RWPE2 (cell line): ENCODE results near the gene NOVA2.

Experiments used
- ATAC-seq: fragments of 200-7000 bp; cut with Tn5 transposase; 3 replicates; pipeline ENCODE4 v1.9.1; 2021; ENCODE audit warnings: low read depth
- DNase-seq: peaks from one replicate; pipeline ENCODE4 v3.0.0-alpha.2; 2020; ENCODE audit warnings: low spot score
- H3K27ac ChIP-seq: fragments of 450-650 bp; 2 replicates; pipeline ENCODE4 v1.5.1; 2017; ENCODE audit warnings: mild to moderate bottlenecking; ENCODE audit not compliant: poor library complexity, severe bottlenecking
- H3K27me3 ChIP-seq: fragments of 250-450 bp; sonication (Bioruptor Pico); 2 replicates; pipeline ENCODE4 v1.5.1; 2021; ENCODE audit warnings: mild to moderate bottlenecking, moderate library complexity; ENCODE audit not compliant: insufficient read depth, poor library complexity, severe bottlenecking
- H3K36me3 ChIP-seq: fragments of 250-450 bp; sonication (Bioruptor Pico); 2 replicates; pipeline ENCODE4 v1.5.1; 2020; ENCODE audit warnings: low read depth, mild to moderate bottlenecking, moderate library complexity
- H3K4me1 ChIP-seq: fragments of 250-450 bp; sonication (Bioruptor Pico); 2 replicates; pipeline ENCODE4 v1.5.1; 2021; ENCODE audit warnings: mild to moderate bottlenecking, moderate library complexity; ENCODE audit not compliant: insufficient read depth, poor library complexity, severe bottlenecking
- H3K4me3 ChIP-seq: fragments of 250-450 bp; sonication (Bioruptor Pico); 2 replicates; pipeline ENCODE4 v1.5.1; 2021; ENCODE audit warnings: mild to moderate bottlenecking, moderate library complexity; ENCODE audit not compliant: severe bottlenecking
- H3K9me3 ChIP-seq: fragments of 250-450 bp; sonication (Bioruptor Pico); 2 replicates; pipeline ENCODE4 v1.5.1; 2021; ENCODE audit warnings: mild to moderate bottlenecking, moderate library complexity; ENCODE audit not compliant: severe bottlenecking
- TF ChIP-seq, protein P1 (sequence below): fragments of 450-650 bp; IDR thresholded peaks from one replicate; pipeline ENCODE4 v1.5.1; 2017; ENCODE audit warnings: mild to moderate bottlenecking, moderate library complexity; ENCODE audit not compliant: poor library complexity, severe bottlenecking

The NOVA2 gene

DNA sequence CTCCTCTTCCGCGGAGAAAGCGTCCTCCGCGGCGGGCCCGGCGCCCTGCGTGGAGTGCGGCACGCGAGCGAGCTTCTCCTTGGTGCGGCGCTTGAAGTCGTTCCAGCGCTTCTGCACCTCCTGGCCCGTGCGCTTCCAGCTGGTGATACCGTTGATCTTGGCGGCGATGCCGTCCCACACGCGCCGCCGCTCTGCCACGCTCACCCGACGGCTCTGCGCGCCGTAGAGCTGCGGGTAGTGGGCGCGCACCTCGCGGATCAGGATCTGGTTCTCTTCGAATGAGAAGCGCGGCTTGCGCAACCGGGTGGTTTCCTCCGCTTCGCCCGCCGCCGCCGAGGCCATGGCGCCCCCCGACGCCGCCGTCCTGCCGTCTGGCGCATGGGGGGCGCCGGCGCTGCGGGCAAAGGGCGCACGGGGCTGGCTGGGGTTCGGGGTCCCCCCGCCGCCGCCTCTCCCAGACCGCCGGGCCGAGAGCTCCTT is 72.2 kb downstream of the NOVA2 start:
- Histone ChIP-seq H3K9me3 (no peaks in the 10 kb centered on the region), H3K36me3 (peaks cover 27% of the 10 kb centered on the region), H3K4me3 (peak overlapping the region; percentile 43), H3K27ac (peak overlapping the region; percentile 14), H3K4me1 (no peaks in the 10 kb centered on the region), H3K27me3 (no peaks in the 10 kb centered on the region)
- no peak for ATAC-seq
- no peak for DNase-seq
- TF ChIP-seq, protein P1, sequence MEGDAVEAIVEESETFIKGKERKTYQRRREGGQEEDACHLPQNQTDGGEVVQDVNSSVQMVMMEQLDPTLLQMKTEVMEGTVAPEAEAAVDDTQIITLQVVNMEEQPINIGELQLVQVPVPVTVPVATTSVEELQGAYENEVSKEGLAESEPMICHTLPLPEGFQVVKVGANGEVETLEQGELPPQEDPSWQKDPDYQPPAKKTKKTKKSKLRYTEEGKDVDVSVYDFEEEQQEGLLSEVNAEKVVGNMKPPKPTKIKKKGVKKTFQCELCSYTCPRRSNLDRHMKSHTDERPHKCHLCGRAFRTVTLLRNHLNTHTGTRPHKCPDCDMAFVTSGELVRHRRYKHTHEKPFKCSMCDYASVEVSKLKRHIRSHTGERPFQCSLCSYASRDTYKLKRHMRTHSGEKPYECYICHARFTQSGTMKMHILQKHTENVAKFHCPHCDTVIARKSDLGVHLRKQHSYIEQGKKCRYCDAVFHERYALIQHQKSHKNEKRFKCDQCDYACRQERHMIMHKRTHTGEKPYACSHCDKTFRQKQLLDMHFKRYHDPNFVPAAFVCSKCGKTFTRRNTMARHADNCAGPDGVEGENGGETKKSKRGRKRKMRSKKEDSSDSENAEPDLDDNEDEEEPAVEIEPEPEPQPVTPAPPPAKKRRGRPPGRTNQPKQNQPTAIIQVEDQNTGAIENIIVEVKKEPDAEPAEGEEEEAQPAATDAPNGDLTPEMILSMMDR: no peak

DNA sequence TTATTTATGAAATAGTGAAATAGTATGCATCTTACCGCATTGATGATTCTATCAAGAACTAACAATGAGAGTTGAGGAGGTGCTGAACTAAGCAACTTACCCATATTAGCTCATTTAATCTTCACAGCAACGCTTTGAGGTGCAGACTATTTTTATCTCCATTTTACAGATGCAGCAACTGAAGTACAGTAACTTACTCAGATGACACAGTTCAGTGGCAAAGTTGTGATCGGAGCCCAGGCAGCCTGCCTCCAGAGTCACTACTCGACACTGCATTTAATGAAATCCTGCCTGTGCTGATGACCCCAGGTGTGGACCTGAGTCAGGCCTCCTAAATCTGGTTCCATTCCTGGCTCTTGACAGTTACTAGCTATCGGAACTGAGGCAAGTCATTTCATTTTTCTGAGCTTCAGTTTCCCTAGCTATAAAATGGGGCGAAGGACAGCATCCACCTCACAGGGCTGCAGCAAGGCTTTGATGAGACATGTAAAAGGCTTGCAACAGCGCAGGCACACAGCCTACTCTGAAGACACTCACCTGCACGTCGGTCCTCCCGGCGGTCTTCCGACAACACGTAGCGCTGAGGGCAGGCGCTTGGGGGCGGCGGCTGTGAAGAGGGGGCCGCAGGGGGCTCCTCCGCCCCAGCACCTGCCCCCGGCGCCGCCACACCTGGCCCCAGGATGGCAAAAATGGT is 72.8 kb downstream of the NOVA2 start:
- Histone ChIP-seq H3K9me3 (no peaks in the 10 kb centered on the region), H3K4me3 (peak overlapping the region; percentile 43), H3K4me1 (no peaks in the 10 kb centered on the region), H3K27me3 (no peaks in the 10 kb centered on the region), H3K36me3 (peaks cover 27% of the 10 kb centered on the region), H3K27ac (no peak overlapping the region)
- no peak for DNase-seq
- no peak for ATAC-seq
- TF ChIP-seq, protein P1: no peak

DNA sequence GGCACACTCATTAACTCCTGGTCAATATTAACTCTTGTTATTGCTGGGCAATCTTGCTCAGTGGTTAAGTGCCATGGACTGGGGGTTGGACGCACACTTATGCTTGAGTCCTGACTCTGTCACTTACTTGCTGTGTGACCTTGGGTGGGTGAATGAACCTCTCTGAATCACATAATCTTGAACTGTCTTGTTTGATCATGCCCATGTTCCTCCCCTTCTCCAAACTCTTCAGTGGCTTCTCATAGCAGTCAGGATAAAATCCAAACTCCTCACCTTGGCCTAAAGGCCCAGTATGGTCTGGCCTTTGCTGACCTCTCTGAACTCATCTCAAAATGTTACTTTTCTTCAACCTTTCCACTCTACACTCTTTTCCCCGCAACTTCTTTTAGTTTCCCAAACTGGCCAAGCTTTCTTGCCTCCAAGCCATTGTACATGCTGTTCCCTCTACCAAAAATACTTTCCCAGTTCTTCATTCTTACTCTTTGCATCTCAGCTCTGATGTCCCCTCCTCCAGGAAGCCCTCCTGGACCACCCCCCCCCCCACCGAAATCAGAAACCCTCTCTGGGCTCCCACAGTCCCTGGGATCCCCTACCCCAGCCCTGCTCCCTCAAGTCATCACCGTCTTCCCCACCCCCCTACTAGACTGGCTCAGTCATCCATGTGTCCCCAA is 73.6 kb downstream of the NOVA2 start:
- no peak for ATAC-seq

DNA sequence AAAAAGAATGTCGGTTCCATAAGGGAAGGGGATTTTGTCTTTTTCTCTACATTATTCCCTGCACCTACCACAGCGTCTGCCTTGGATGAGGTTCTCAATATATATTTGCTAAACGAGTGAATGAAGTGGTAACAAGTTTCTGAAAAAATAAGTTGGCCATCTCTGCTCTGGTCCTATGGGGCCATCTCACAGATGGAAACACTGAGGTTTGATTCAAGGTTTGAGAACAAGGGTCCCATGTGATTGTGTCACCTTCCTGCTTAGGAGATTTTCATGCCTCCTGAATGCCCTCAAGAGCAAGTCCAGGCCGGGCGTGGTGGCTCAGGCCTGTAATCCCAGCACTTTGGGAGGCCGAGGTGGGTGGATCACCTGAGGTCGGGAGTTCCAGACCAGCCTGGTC is 74.4 kb downstream of the NOVA2 start:
- H3K36me3 ChIP-seq: peaks cover 27% of the 10 kb centered on the region
- DNase-seq: no peak
- TF ChIP-seq, protein P1: no peak
- no peak overlapping the region for H3K27ac ChIP-seq
- no peaks in the 10 kb centered on the region for H3K9me3 ChIP-seq
- H3K27me3 ChIP-seq: no peaks in the 10 kb centered on the region
- no peak overlapping the region for H3K4me3 ChIP-seq
- ATAC-seq: no peak
- no peaks in the 10 kb centered on the region for H3K4me1 ChIP-seq

More for the DNA sequence above, 73.6 kb downstream of the NOVA2 start:
- TF ChIP-seq, protein P1: no peak
- Histone ChIP-seq H3K36me3 (peaks cover 27% of the 10 kb centered on the region), H3K27me3 (no peaks in the 10 kb centered on the region), H3K4me3 (no peak overlapping the region), H3K27ac (no peak overlapping the region), H3K9me3 (no peaks in the 10 kb centered on the region), H3K4me1 (no peaks in the 10 kb centered on the region)
- no peak for DNase-seq
